ENCODE data around the gene SDHAF1.
"Not testable (repeated sequence)": the region's sequence is repeated elsewhere in the genome, so short reads cannot be mapped to it uniquely, and the experiment has no call there.

Gene SDHAF1, protein sequence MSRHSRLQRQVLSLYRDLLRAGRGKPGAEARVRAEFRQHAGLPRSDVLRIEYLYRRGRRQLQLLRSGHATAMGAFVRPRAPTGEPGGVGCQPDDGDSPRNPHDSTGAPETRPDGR

DNA sequence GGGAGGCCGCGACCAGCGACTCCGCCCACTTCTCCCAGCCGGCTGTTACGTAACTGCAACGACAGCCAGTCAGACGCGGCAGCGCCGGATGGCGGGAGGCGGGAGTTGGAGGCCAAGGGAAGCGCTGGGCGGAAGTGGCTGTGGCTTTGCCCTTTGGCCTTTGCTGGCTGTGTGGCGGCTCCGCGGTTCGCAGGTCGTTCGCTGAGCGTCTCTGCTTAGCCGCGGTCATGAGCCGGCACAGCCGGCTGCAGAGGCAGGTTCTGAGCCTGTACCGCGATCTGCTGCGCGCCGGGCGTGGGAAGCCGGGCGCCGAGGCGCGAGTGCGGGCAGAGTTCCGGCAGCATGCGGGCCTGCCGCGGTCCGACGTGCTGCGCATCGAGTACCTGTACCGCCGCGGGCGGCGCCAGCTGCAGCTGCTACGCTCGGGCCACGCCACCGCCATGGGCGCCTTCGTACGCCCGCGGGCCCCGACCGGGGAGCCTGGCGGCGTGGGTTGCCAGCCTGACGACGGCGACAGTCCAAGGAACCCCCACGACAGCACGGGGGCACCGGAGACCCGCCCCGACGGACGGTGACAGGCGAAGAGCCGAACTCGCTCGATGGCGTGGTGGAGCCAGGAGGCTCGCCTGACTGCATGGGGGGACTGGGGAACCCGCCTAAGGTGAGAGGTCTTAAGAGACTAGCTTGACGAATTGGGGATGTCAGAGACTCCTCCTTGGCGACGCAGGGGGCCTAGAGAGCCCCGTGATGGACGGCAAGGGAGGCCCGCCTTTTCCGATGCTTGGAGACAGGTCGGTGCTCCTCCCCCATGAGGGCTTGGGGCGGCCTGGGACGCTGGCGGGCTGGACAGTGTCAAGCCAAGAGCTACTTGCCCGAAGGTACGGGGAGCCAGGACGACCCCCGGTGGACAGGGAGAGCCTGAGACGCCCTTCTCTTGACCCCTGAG lies at the start of gene SDHAF1:
TSS of gene SDHAF1 (plus strand) at position 141 of the 946 bp plus-strand sequence. CDS start at position 228, 87 bp downstream.
- DNase-seq, result peak; percentile 98

DNA sequence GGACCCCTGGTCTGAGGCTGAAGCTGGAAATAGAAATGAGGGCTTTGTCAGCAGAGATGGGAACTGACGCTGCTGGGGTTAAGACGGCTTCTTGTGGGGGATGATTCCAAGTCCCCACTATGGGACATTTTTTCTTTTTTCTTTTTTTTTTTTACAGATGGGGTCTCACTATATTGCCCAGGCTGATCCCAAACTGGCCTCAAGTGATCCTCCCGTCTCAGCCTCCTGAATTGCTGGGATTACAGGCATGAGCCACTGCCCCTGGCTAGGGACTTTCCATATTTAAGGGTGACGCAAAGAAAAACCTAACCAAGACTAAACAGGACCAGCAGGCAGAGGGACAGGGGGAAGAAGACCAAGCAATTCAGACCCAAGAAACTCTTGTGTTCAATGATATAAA lies 48.8 kb upstream of the SDHAF1 start:
- no peak for DNase-seq

DNA sequence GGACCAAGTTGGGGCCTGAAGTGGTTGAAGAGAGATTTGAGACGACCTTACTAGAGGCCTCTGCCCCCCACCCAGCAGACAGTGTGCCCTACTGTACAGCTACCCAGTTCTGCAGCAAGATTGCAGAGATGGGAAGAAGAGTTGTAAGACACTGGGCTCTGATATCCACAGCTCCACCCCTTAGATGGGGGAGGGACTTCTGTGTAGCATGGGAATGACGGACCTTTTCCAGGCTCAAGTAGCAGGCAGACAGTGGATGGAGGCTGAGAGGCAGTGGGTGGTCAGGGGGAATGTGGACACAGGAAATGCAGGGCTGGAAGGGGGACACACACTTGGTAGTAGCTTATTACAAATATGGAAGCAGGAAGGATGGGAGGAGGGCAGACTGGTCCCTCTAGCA lies 45.9 kb upstream of the SDHAF1 start:
- no peak for DNase-seq

DNA sequence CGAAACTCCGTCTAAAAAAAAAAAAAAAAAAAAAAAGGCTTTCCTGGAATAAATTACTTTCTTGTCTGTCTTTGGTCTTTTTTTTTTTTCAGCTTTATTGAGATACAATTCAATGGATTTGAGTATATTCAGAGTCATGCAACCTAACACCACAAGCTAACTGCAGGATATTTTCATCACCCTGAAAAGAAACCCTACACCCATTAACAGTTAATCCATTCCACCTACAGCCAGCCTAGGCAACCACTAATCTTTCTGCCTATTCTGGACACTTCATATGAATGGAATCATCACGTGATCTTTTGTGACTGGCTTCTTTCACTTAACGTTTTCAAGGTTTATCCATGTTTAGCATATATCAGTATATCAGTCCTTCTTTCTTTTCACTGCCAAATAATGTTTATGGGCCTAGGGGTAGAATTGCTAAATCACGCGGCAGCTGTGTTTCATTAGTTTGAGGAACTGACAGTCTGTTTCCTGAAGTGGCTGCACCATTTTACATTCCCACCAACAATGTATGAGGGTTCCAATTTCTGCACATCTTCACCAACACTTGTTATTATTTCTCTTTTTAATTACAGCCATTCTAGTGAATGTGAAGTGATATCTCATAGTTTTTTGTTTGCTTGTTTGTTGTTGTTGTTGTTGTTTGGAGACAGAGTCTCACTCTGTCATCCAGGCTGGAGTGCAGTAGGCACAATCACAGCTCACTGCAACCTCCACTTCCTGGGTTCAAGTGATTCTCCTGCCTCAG lies 38.9 kb upstream of the SDHAF1 start:
- DNase-seq, result no peak

DNA sequence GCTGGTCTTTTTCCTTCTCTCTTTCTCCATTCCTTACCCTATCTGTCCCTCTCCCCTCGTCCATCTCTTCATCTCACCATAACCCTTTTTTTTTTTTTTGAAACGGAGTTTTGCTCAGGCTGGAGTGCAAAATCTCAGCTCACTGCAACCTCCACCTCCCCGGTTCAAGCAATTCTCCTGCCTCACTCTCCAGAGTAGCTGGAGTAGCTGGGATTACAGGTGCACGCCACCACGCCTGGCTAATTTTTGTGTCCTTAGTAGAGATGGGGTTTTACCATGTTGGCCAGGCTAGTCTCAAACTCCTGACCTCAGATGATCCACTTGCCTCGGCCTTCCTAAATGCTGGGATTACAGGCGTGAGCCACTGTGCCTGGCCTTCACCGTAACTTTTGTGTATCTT lies 37.6 kb upstream of the SDHAF1 start:
- not testable (repeated sequence) for DNase-seq

DNA sequence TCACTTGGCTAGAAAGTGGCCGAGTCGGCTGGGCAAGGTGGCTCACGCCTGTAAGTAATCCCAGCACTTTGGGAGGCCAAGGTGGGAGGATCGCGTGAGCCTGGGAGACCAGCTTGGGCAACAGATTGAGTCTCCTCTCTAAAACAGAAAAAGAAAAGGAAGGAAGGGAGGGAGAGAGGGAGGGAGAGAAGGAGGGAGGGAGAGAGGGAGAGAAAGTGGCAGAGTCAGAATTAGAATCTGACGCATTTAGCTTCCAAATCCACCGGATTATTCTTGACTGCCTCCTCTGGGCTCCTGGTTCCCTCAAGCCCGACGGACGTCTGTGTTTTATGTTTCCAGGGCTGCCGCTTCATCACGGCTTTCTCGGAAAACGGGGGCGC lies 36.3 kb upstream of the SDHAF1 start:
- DNase-seq, result no peak

DNA sequence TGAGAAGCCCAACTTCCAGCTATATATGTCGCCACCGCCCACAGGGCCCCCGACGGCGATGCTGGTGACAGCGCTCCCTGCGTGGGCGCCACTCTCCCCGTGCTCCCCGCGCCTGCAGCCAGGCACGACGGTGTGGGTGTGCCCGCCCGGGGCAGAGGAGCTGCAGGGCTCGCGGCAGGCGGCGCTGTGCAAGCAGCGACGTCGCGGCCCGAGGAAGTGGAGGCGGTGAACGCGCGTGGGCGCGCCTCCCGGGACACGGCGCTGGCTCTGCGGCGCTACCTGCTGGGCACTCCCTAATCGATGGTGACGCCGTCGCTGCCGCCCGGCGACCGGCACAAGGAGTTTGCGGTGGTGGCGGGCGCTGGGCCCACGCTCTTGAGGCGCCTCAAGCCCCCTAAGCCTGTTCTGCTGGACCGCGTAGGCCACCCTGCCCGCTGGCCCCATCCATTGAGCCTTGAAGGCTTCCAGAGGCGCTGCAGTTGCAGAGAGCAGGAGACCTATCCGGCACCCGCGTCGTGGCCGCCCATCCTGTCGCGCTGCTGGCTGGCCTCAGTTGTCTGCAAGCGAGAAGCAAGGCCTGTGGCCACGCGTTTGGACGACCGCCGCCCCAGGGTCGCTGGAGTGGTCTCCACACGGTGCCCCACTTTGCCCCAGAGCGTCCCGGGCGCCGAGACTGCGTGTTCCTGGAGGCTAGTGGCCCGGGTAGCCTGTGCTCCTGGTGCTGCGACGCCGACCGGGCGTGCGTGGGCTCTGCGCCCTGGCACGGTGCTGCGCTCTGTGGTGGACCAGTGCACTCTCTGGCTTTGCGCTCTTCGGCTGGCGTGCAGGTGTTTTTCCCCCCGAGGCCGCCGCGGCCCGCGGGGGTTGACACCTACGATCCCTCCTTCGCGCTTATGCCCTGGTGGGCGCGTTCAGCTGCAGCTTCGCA lies 35.7 kb upstream of the SDHAF1 start:
- DNase-seq, result peak; percentile 57

DNA sequence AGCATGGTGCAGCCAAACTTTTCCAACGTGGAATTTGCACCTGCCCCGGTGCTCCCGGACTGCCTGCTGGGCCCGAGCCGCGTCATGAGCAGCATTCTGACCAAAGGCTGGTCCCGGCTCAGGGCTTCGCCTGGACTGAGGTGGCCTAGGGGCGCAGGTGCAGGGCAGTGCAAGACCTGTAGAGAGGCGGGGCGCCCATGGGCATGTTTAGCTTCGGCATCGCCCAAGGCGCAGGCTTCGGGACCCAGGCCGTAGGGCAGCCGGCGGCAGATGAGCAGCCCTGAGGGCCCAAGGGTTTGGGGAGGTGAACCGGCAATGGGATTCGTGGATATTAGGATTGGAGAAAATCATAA lies 35.0 kb upstream of the SDHAF1 start:
- no peak for DNase-seq

DNA sequence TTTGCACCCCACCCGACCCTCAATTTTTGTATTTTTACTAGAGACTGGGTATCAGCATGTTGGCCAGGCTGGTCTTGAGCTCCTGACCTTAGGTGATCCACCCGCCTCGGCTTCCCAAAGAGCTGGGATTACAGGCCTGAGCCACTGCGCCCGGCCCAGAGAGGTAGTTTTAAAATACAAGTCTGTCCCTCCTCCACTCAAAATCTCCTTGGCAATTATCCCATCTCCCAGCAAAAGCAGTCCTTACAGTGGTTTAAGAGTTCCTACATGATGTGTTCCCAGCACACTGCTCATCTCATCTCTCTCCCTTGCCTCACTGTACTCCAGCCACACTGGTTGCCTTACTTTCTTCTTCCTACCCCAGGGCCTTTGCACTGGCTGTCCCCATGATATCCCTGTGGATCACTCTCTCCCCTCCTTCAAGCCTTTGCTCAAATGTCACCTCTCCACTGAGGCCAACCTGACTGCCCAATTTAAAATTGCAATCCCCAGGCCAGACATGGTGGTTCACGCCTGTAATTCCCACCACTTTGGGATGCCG lies 34.5 kb upstream of the SDHAF1 start:
- DNase-seq, result no peak

DNA sequence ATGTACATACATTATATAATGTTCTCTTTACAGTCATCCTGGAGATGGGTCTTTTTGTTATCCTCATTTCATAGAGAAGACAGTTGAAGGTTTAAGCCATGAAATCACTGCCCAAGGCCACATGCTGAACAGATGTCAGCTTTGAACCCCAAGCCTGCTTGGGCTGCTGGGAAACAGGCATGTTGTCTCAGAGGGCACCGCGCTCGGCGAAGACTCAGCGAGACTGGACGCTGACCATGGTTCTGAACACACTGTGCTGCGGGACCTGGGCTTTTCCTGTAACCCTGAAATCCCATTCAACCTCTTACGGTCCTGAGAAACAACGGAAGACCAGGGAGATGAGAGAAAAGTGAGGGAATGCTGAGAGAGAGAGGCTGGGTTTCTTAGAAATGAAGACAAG lies 31.5 kb upstream of the SDHAF1 start:
- peak; percentile 34 for DNase-seq

DNA sequence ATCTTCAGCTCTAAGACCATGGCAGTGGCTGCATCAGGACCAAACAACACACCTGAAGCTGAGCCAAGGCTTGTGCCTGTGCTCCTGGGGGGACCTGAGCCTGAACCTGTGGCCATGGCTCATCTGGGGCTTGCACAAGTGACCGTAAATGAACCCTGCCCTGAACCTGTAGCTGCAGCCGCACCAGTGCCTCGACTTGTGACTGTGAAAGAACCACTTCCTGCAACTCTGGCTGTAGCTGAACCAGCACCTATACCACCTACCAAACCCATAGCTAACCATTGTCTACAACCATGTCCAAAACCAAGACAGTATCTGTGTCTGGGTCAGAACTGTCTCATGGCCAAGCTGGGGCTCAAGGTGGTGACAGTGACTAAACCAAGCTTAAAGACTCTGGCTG lies 28.2 kb upstream of the SDHAF1 start:
- no peak for DNase-seq

DNA sequence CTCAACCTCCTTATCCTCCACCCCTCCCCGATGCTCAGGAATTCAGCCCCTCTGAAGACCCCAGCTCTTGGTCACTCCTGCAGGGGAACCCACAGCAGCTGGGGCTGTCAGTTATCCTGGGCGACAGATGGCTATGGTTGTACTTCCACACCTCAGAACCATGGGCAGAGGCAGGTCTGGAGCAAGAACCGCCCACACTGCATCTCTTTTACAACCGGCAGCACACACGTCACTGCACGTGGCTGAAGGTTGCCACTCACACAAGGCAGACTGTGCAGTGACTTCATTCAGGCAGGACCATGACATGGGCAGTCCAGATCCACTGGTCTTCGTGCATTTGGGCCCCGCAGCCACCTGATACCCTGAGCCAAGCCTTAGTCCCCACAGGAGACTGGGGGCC lies 21.5 kb upstream of the SDHAF1 start:
- DNase-seq, result no peak

DNA sequence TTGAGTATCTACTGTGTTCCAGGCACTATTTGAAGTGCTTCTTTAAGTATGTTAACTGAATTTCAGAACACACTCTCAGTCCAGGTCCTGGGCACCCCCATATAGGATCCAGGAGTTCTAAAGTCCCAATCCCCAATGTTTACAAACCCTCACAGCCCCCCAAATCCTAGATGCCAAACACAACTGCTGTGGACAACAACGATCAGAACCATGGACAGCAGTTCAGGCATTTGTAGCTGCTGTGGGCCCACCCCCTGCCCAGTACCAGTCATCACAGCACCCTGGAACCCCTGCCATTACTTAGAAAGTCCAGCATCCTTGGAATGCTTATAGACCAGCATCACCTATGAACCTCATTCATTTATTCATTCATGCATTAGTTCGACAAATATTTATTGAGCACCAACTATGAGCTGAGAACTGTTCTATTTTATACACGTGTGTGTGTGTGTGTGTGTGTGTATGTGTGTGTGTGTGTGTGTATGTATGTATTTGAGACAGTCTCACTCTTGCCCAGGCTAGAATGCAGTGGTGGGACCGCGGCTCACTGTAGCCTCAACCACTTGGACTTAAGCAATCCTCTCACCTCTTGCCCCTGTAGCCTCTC lies 19.3 kb upstream of the SDHAF1 start:
- no peak for DNase-seq

DNA sequence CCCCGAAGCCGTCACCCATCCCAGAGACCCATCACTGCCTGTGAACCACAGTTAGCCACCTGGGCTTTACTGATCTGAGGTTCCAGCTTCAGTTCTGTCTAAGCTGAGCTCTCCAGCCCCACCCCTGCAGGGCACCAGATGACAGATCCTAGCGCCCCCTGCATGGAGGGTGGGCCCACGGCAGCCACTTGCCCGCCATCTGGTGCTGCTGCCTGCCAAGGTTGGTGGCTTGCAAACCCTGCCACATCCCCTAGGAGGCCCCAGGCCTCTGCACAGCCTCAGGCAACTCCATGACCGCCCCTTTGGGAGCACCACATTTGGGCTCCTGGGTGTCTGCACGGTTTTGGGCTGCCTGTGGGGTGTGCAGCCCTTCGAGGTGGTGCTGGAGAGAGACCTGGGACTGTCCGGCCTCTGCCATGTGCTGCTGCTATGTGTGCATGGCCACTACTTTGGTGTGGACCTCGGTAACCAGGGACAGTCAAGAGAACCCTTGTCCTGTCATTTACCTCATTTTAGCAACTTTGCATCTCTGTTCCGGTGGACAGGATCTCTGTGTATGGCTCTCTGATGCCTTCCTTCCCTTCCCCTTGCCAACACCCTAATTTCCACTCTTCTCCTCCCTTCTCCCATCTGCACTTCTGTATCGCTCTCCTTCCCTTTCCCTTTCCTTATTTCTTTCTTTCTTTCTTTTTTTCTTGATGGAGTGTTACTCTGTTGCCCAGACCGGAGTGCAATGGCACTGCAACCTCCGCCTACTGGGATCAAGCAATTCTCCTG lies 17.4 kb upstream of the SDHAF1 start:
- peak; percentile 37 for DNase-seq

DNA sequence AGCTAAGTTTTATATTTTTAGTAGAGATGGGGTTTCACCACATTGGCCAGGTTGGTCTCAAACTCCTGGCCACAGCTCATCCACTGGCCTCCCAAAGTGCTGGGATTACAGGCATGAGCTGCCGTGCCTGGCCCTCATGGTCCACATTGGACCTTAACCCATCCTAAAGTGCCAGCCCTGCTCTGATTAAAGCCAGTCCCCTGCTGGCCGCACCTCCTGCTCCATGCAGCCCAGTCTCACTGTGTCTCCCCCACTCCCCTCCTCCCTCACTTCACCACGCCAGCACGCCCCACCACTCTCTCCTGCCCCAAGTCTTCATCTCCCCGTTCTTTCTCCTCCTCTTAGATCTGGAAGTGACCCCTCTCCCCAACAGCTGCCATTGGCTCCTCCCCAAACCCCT lies 16.7 kb upstream of the SDHAF1 start:
- DNase-seq, result no peak

DNA sequence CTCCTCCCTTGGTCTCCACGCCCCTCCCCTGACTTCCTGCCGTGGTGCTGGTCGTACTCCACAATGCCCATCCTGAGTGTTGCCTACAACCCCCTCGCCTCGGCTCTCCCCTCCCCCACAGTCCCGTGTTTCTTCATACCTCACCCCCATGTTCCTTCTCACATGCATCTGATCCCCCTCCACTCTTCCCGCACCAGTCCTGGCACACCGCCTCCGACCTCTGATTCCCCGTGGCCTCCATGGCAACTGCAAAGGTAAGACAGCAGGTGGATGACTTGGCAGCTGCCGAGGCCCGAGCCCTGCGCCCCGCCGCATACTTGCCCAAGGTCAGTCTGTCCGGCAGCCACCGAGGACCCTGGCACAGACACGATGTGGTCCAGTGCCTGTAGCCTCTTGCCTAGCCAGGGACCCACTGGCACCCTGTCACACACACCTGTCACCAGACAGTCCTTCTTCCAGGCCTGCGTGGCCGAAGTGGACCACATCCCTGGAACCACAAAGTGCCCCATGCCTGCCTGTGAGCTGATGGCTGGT lies 16.1 kb upstream of the SDHAF1 start:
- no peak for DNase-seq

DNA sequence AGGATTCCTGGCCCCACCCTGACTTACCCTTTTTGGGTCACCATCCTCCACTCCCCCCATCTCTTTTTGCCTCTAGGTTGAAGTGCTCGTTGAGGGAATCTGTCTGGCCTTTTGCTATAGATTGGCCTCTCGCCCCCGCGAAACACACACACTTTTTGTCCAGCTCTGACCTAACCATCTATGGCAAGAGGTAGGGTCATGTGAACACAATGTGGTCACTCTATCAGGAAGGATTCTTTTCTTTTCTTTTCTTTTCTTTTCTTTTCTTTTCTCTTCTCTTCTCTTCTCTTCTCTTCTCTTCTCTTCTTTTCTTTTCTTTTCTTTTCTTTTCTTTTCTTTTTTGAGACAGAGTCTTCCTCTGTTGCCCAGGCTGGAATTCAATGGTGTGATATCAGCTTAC lies 14.0 kb upstream of the SDHAF1 start:
- not testable (repeated sequence) for DNase-seq

DNA sequence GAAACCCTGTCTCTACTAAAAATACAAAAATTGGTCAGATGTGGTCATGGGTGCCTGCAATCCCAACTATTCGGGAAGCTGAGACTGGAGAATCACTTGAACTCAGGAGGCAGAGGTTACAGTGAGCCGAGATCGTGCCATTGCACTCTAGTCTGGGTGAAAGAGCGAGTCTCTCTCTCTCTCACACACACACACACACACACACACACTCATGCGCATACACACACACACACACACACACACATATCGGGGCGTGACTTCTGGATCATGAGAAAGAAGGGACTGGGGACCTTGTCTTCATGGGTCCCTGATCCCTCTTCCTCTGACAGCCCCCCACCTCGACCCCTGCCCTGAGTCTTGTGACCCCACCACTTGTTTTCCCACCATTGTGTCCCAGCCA lies 11.8 kb upstream of the SDHAF1 start:
- no peak for DNase-seq

DNA sequence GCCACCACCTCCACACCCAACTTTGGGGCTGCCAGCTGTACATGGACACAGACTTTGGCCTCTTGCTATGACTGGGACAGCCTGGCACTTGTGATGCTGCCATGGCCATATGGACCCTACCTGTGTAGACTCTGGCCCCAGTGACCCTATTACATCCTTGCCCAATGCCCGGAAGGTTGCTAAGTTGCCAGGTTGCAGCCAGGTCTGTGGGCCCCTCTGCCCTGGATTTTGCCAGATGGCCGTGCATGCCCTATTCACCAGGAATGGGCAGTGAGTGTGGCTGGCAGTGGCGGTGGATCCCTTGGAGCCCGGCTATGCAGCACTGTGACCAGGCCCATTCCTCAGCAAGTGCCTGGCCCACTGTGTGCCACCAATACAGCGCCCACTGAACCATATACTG lies 8.9 kb upstream of the SDHAF1 start:
- no peak for DNase-seq

DNA sequence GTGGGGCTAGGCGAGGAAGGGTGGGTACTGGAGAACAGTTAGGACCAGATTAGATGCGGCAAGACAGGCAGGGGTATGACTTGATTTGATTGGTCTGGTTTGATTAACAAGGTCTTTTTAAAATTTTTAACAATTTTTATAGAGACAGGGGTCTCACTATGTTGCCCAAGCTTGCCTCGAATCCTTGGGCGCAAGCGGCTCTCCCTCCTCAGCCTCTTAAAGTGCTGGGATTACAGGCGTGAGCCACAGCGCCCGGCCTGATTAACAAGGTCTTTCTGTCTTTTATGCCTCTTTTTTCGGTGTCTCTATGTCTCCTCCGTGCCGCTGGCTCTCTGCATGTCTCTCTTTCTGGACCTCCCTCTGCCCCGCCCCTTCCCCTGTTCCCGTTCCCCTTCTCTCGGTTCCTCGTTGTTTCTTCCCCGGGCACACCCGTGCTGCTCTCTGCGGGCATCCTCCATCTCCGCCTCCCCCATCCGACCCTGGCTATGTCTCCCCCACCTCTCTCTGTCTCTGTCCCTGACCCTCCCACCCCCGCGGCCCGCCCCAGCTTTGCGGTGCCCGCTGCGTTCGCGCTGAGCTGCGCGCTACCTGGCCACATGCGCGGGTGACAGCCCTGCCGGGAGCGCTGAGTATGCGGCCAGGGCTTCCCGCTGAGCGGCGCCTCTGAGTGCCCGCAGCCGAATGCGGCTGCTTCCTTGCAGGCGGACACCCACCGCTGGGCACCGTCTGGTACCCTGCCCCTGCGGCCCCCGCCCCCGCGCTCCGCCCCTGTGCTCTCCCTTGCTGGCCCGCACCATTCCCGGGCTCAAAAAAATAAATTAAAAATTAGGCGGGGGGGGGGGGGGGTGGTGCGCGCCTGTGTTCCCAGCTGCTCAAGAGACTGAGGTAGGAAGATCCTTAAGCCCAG lies 8.1 kb upstream of the SDHAF1 start:
- no peak for DNase-seq

Measured in activated CD4-positive, alpha-beta T cell treated with anti-CD3 and anti-CD28 coated beads, Interleukin-2, Interleukin-6, amounts not matched to agents 100 ng/mL and 50 ng/mL, durations not matched to agents 16 hours and 8 hours (primary cell).